ENCODE results near the gene COL2A1.

COL2A1 gene

DNA sequence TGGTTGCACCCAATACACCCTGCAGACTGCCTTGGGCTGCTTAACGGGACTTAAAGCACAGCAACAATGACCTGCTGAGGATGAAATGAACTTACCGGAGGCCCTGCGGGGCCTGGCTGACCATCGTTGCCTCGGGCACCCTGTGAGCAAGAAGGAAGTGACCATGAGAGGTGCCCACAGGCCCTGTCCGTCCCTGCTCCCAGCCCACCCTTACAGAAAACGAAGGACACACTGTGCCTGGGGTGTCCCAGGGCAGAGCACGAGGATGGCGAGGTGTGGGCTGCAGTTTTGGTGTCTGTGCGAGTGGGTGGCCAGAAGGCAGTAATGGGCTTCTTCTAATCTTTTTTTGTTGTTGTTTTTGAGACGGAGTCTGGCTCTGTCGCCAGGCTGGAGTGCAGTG lies 14.6 kb downstream of the COL2A1 start:
- DNase-seq (ENCODE audit: low spot score): no peak

DNA sequence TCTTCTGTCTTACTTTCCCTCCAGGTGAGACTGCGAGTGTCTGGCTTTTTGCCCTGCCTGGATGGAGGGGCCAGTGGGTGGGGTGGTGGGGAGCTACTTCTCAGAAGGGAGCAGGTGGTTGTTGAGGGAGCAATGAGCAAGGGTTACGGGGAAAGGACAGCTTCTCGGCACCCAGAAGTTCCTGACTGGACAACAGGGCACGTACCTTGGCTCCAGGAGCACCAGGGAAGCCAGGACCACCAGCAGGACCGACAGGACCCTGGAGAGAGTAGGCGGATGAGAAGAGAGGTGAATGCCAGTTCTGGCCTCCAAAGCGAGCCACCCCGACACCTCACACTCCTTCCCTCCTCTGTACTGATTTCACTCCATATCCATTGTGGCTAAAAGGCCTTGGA lies 15.3 kb downstream of the COL2A1 start:
- no peak for DNase-seq (ENCODE audit: low spot score)

DNA sequence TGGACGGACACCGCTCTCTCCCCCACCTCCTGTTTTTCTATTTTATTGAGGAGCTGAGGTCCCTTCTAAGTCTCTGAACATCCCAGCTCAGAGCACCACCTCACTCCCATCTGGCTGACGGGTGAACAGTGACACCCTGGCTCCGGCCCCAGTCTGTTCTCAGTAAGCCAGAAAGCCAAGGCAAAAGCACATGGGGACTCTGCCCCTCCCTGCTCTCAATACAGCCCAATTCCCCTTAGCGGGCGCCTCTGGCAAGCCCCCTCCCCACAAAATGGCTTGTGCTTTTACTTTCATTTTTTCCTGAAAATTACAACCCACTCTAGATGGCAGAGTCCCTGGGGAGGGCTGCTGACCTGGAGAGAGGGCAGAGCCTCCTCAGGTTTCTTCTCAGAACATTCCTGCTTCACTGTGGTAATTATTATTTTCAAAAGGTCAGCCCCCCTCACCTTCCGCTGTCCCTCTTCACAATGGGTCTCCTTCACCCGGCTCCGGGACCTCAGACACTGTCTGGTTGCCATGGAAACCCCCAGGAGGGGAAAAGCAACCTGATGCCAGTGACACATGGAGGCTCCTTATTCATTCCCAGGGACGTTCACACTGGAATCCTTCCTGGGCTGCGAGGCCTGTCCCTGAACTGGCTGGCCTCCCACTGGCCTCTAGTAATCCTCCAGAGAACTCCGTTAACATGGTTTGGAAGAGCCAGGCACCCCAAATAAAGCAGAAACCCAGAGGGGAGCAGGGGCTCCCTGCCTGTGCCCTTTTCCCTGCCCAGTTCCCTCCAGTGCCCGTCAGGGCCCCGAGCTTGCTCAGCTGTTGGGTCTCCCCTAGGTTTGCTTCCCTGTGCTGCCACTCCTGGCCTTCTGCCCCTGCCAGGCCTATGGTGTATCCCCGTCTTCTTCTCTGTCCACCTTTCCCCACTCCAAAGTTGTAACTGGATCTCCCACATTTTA lies 15.9 kb downstream of the COL2A1 start:
- peak; percentile 34 for DNase-seq (ENCODE audit: low spot score)

DNA sequence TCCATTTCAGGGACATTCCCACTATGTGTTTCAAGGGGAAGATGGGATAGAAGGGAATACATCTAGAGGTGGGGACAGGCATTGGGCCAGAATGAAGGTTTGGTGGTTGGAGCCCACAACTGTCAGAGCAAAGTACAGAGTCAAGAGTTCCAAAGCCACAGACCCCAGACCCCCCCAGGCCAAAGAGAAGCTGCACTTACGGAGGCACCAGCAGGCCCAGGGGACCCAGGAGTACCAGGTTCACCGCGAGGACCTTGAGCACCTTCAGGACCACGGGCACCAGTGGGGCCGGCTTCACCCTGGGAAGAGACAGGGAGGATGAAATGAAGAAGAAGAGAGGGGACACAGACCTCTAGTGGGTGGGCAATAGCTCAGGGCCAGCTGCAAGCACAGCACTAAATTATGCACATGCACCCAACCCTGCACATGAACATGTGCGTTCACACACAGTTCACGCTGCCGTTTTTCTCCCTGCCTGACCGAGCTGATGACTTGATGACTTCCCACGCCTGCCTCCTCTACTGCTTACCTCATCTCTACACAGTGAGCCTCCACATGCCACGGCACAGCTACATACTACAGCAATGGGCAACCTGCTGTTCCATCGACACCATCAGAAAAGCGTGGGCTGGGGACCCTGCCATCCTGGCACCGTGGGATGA lies 16.7 kb downstream of the COL2A1 start:
- DNase-seq (ENCODE audit: low spot score): peak; percentile 38

DNA sequence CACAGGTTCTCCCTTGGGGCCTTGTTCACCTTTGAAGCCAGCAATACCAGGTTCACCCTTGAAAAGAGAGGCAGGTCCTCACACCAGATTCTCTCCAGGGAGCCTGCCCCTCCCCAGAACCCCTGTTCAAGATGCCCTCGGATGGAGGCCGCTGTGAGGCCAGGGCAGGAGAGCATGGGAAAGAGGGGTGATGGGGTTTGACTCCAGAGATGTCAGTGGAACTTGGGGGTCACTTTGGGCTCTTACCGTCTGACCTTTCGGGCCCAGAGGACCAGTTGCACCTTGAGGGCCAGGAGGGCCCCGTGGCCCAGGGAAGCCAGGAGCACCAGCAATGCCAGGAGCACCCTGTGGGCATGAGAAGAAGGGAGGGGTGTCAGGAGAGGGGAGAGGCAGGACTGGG lies 17.4 kb downstream of the COL2A1 start:
- DNase-seq (ENCODE audit: low spot score): no peak

DNA sequence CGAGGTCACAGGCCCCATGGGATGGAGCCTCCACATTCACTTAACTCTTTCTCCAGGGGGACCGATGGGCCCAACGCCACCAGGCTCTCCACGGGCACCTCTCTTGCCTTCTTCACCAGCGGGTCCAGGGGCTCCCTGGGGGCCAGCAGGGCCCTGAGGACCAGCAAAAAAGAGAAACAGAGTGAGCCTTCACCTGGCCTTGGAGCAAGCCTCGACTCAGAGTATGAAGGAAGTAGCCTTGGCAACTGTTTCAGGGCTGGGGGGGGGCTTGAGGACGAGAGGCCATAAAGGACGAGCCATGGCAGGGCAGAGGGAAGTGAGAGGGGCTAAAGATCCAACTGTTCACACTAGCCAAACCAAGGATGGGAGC lies 18.0 kb downstream of the COL2A1 start:
- DNase-seq (ENCODE audit: low spot score): no peak

DNA sequence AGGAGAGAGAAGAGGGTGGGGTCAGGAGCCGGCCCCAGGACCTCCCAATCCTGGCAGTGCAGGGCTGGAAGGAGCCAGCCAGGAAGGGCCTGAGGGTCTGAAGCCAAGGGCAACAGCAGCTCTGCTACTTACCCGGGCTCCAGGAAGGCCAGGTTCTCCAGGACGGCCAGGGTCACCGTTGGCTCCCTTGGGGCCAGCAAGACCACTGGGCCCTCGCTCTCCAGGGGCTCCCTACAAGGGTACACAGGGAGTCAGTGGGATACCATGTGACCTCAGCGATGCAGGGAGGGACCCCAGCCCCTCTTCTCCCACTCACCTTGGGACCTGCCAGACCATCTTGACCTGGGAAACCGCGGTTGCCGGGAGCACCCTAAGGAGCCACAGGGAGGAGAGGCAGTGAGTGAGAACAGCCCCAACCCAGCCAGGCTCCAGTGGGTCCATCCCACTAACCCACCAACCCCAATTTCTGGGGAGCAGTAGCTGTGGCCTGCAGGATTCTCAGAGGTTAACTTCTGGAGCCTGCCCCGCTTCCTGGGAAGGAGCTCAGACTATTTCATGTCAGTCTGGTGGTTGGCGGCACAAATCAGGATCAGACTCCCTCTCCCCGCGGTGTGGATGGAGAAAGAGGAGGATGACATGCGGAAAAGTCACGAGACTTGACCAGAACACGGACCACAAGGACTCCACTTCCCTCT lies 18.5 kb downstream of the COL2A1 start:
- DNase-seq (ENCODE audit: low spot score): no peak

DNA sequence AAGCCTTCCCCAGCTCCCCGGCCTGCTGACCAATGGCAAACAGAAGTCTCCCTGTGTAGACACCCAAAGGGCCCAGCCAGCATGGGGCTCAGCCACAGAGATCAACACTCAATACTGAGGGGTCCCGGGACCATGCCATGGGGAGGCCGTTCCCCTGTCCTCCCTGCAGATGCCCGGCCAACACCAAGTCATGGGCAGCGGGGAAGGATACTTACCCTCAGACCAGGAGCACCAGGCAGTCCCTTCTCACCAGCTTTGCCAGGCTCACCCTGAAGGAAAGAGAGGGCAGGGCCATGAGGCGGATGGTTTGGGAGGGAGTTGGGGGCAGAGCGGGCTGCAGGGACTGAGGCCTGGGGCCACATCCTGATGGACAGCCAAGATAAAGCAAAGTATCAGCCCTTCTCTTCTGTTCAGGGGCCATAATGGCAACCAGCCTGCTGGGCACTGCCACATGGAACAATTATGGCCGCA lies 19.9 kb downstream of the COL2A1 start:
- no peak for DNase-seq (ENCODE audit: low spot score)

DNA sequence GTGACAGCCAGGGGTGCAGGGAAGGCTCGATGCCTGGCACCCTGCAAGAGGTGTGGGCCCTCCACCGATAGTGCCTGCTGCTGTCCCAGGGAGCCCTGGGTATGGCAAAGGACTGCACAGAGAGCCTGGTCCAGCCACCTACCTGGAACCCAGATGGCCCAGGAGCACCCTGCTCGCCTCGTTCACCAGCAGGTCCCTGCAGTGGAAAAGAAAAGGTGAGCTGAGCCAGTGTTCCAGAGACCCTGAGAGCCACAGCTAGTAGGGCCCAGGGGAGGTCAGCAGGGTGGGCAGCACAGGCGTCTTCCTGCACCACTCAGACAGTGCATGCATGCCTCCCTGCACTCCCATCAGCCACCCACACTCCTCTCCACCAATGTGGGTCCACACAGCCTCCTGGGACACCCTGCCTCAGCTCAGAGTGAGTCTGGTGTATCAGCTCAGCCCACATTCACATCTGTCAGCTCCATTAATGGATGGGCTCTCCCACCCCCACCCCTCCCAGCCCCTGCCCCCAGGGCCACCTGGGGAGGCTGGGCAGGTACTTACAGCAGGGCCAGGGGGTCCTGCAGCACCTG lies 20.6 kb downstream of the COL2A1 start:
- DNase-seq (ENCODE audit: low spot score): no peak

DNA sequence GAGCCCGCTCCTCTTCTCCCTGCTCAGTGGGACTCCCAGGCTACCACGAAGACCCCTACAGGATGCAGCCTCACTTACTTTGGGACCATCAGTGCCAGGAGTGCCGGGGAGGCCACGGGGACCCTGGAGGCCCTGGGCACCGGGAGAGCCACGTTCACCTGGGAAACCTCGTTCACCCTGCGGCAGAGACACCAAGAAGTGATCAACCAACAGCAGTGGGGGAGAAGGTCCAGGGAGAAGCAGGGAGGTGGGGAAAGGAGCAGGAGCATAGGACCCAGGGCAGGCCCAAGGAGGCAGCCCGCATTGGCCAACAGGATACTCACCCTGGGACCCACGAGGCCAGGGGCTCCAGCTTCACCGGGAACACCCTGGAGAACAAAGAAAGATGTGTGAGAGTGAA lies 21.5 kb downstream of the COL2A1 start:
- DNase-seq (ENCODE audit: low spot score): no peak

DNA sequence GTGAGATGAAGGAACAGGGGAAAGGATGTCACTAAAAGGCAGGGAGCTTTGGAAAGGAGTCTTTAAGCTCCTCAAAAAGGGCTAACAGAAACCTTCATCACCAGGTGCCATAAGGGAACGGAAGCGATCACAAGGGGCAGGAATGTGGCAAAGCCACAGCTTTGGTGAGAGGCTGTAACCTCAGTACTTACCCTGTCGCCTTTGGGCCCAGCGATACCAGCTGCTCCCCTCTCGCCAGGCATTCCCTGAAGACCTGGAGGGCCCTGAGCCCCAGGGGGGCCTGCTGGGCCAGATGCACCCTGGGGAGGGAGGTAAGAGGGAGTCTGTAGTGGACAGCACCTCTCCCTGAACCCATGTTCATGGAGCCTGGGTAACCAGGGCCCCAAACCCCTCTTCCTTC lies 22.0 kb downstream of the COL2A1 start:
- DNase-seq (ENCODE audit: low spot score): no peak

DNA sequence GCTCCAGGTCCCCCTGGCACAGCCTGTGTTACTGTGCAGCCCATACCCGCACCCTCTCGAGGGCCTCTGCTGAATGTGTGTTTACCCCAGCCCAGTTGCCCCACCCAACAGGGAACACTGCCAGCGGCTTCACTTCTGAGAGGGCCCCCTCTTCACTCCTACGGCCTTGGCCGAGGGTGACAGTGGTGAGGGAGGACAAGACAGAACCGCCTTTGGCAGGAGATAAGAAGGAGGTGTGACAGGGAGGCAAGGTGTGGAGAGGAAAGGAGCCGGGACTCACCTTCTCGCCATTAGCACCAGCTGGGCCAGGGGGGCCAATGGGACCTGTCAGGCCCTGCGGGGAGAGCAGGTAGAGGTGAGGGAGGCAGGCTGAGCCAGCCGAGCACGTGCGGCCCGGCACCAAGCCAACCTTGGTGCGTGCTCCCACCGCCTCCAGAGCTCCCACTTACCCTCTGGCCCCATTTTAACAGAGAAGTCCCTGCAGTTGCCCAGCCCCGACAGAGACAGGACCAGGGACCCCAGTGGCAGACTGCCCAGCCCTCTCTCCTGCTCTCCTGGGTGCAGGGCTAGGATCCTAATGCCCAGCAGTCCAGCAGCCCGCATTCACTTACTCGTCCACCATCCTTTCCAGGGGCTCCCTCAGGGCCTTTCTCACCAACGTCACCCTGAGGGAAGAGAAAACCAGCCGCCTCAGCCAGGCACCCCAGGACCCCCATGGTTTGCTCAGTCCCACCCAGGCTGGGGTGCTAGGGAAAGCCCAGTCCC lies 22.6 kb downstream of the COL2A1 start:
- no peak for DNase-seq (ENCODE audit: low spot score)

DNA sequence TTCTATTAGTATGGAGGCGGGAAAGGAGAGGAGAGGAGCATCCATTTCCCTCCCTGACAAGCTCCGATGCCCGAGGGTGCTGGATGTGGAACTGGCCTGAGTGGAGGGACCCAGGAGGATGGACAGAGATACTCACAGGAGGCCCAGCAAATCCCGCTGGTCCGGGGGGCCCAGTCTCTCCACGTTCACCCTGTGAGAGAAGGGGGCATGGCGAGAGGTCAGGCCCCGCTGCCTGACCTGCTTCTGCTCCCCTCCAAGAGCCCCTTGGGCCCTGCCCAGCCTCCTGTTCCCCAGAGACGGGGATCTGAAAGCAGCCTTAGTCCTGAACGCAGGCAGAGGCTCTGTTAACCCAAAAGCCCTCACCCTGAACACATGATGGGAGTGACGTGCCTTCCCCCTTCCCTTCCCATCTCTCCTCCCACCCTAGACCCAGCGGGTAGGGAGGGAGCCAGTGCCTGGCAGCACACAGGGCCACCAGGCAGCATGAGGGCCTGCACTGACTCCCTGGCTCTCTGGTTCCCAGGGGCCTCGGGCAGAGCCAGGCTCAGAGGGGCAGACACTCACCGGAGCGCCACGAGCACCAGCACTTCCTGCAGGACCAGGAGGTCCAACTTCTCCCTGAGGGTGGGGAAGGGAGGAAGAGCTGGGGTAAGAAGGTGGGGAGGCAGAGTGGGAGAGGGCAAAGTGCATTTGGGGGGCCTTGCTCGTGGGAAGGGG lies 23.3 kb downstream of the COL2A1 start:
- DNase-seq (ENCODE audit: low spot score): no peak

DNA sequence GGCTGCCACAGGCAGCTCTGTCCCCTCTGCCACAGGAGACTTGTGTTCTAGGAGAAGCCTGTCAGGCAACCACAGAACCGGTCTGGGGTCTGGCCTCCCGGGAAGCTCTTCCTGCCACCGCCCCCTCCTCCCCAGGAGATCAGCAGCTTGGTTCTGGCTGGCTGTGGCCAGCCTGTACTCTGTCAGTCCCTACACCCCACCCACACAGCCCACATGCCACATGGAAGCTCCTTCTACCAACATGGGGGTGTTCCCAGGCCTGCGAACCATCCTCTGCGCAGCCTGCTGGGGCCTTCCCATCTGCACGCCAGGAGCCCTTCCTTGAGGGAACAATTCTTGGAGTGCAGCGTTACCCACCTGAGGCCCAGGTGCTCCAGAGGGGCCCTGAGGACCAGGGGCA lies 24.1 kb downstream of the COL2A1 start:
- DNase-seq (ENCODE audit: low spot score): no peak

DNA sequence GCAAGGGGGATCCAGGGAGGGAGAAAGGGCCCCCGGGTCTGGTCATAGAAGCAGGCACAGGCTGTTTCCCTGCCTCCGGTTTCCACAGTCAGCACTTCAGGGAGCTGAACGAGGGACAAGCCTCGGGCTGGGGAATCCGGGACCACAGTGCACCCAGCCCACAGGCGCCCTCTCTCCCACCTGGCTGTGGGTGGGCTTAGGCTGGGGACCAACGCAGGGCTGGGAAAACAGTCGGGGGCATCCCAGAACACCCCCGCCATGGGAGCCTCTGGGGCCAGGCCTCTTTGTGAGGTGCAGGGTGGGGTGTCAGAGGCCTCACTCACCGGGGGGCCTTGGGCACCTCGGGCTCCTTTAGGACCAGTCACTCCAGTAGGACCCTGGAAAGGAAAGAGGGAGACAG lies 24.6 kb downstream of the COL2A1 start:
- DNase-seq (ENCODE audit: low spot score): no peak

DNA sequence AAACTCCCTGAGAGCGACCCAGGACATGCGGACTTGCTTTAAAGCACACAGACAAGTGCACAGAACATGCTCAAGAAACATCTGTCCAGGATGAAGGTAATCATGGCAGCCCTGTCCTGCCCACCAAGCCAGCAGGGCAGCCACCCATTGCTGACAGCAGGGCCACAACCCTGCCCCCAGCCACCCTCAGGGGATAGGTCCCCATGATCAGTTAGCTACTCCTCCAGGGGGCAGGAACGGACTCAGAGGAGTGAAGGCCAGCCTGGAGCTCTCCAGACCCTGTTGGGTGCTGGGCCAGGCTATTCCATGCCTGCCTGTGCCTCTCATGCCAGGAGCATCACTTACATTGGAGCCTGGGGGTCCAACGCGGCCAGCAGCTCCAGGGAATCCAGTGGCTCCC lies 25.1 kb downstream of the COL2A1 start:
- no peak for DNase-seq (ENCODE audit: low spot score)

DNA sequence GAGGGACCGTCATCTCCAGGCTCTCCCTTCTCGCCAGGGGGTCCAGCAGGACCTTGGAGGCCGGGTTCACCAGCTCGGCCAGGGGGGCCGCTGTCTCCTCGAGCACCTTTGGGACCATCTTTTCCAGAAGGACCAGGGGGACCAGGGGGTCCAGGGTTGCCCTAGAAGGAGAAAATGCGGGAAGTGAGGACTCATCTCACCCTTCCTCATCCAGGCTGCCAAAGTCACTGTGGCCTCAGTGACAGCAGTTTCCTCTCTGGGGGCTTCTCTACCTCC lies 25.7 kb downstream of the COL2A1 start:
- no peak for DNase-seq (ENCODE audit: low spot score)

DNA sequence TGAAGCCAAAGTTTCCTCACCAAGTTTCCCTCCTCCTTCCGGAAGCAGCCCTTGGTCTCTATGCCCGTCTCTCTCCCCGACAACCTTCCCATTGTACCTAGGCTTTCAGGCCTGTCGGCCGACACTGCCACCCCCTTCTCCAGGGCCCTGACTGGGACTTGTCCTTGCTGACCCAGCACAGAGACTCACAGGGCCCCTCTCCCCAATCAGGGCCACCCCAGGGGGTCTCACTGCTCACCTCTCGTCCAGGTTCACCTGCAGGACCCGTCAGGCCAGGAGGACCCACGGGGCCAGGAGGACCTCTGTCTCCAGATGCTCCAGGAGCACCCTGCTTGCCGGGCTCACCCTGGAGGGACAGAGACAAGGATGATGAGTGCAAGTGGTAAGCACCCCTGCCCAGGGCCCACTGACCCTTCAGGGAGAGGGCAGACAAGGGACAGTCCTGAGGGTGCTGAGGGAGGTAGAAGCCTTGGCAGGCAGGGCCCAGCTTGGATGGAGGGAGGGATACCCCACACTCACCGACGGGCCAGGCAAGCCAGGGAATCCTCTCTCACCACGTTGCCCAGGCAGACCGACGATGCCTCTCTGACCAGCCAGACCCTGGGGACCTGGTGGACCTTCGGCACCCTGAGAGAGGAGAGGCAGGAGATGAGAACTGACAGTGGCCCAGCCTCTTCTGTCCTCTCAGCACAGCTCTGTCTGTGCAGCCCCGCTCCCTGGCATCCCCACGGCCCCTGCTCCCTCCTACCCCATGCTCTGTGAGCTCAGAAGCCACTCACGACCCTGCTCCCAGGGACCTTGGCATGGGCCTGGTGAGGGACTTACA lies 26.3 kb downstream of the COL2A1 start:
- DNase-seq (ENCODE audit: low spot score): no peak

DNA sequence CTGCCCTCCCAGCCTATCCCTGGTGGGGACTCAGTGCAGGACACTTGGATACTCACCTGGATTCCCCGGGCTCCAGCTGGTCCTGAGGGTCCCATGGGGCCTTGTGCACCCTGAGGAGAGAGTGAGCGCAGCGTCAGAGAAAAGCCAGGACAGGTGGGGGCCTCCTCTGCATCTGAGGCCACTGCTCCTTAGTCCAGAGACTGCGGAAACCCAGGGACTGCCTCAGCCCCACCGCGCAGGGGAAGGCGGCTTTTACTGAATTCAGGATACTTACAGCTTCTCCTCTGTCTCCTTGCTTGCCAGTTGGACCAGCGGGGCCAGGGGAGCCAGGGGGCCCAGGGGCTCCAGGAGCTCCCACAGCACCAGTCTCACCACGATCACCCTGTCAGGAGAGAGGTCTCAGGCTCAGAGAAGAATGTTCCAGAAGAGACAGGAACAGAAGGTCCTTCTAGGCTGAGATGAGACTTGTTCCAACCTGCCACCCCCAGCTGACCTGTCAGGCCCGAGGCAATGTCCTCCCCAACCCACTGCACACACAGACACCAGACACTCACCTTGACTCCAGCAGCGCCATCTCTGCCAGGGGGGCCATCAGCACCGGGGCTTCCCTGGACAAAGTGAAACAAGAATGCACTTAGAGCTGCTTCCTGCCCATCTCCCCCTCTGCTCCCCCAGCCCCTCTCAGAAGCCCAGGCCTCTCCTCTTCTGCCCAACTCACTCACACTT lies 27.1 kb downstream of the COL2A1 start:
- DNase-seq (ENCODE audit: low spot score): no peak

DNA sequence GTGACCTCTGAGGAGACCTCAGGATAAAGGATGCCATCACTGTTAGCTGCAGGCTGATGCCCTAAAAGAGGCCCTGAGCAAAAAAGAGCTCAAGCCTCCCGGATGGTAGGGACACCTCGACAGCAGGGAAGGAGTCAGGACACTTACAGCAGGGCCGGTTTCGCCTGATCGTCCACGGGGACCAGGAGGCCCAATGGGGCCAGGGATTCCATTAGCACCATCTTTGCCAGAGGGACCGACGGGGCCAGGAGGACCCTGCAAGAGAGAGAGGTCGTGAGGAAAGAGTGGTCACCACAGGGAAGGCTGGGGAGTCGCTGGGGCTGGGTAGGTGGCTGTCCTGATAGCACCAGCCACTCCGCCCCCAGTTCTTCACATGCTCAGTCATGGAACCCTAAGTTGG lies 28.5 kb downstream of the COL2A1 start:
- no peak for DNase-seq (ENCODE audit: low spot score)

Measured in AG08396 (cell line).